HG03103 (cell line): ENCODE measurements around the gene IL2.

Experiments
- ATAC-seq: cut with Tn5 transposase; IDR thresholded peaks from one replicate; pipeline ENCODE4 v1.9.1; 2021; ENCODE audit warnings: low read depth; ENCODE audit not compliant: unreplicated experiment

Gene IL2

DNA sequence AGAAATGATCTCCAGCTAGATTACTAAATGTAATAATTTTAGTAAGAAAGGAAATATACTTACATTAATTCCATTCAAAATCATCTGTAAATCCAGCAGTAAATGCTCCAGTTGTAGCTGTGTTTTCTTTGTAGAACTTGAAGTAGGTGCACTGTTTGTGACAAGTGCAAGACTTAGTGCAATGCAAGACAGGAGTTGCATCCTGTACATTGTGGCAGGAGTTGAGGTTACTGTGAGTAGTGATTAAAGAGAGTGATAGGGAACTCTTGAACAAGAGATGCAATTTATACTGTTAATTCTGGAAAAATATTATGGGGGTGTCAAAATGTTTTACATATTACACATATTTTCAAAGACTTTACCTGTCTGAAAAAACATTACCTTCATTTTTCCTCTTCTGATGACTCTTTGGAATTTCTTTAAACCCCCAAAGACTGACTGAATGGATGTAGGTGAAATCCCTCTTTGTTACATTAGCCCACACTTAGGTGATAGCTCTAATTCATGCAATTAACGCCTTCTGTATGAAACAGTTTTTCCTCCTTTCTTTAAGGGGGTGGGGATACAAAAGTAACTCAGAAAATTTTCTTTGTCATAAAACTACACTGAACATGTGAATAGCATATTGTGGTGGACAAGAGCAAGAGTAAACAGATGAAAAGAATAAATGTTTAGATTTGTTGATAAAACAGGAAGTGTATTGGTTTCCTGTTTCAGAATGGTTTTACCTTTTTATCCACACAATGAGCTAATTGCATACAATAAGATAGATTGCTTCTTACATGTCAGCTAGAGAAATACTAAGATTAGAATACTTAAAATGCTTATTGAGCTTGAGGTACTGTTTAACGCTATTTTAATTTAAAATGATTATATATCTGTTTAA lies at the start of gene IL2:
Gene IL2 (minus strand): TSS at position 495 of the 886 bp plus-strand sequence. CDS start 285 bp downstream, at position 210.
- no peak for ATAC-seq

GRCh38 chr4:122503214-122503613 lies 46.7 kb upstream of the IL2 start:
- ATAC-seq: no peak

DNA sequence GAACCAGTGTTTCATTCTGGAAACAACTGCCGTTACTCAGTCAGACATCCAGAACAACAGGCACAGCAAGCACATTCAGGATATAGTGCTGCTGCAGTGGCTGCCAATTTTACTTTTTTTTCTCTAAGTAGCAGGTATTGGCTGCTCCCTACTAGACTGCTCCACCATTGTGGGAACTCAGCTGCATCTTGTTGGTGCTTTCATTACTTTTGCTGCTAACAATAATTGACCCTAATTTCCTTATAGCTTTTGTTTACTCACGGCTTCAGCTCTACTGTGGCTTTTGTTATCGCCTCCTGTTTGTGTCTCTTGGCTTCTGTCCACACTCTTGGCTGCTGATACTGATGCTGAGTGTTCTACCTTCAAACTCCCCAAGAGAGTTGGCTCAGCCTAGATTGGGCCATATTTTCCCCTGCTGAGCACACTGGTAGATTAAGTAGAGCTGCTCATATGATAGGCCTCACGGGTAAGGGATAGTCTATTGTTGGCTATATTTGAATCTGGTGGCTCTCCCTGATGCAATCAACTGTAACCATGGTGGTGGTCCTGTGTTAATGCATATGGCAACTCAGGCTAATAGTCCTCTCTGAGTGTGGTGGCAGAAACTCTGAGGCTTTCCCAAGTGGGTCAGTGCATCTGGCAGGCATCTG lies 44.5 kb upstream of the IL2 start:
- no peak for ATAC-seq

GRCh38 chr4:122489061-122489460 lies 32.5 kb upstream of the IL2 start:
- ATAC-seq: no peak

DNA sequence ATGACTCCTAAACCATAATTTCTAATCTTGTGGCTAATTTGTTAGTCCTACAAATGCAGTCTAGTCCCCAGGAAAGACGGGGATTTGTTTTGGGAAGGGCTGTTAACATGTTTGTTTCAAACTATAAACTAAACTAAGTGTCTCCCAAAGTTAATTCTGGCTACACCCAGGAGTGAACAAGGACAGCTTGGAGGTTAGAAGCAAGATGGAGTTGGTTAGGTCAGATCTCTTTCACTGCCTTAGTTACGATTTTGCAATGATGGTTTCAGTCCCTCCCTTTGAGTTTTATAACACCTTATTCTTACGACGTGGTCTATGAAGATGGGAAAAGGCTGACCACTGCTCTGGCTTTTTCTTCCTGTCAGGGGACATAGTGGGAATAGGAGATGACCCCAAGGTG lies 27.0 kb upstream of the IL2 start:
- no peak for ATAC-seq

- no peak for ATAC-seq
Observed at GRCh38 chr4:122481766-122482405, 25.4 kb upstream of the IL2 start.

GRCh38 chr4:122480655-122481487 lies 24.3 kb upstream of the IL2 start:
- no peak for ATAC-seq

DNA sequence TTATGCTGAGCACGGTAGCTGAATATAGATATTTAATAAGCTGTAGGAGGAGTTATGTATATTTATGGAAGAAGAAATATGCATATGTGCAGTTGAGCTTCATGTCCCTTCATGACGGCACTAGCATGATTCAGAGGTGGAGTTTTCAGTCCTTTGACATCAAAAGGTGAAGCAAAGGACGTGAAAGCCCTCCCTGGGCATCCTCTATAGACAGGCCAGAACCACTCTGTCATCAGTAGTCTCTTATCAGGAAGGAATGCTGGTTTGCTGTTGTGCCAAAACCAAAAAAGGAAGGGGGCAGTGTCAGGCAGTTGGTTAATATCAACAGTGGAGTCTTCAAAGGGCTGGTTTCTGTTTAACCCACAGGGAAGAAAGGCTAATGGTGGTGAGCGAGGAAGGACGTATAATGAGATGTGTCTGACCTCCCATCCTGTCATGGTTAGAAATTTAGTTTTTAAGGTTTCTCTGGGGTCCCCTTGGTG lies 23.5 kb upstream of the IL2 start:
- no peak for ATAC-seq

- no peak for ATAC-seq
Observed at GRCh38 chr4:122476745-122477144, 20.2 kb upstream of the IL2 start.

DNA sequence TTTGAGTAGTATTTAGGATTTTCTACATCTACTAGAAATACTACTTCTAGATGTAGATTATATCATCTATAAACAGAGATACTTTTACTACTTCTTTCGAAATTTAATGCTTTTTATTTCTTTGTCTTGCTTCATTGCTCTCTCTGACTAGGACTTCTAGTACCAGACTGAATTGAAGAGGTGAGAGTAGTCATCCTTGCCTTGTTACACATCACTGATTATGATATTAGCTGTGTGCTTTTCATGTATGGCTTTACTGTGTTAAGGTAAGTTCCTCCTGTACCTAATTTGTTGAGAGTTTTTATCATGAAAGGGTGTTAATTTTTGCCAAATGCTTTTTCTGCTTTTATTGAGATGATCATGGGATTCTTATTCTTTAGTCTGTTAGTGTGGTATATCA lies 19.6 kb upstream of the IL2 start:
- no peak for ATAC-seq

DNA sequence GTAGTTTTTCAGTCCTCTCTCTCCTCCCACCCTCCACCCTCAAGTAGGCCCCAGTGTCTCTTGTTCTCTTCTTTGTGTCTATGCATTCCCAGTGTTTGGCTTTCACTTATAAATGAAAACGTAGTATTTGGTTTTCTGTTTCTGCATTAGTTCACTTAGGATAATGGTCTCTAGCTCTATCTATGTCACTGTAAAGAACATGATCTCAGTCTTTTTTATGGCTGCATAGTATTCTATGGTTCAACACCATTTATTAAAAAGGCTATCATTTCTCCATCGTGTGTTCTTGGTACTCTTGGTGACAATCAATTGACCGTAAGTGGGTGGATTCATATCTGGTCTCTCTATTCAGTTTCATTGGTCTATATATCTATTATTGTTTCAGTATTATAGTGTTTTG lies 18.7 kb upstream of the IL2 start:
- no peak for ATAC-seq

DNA sequence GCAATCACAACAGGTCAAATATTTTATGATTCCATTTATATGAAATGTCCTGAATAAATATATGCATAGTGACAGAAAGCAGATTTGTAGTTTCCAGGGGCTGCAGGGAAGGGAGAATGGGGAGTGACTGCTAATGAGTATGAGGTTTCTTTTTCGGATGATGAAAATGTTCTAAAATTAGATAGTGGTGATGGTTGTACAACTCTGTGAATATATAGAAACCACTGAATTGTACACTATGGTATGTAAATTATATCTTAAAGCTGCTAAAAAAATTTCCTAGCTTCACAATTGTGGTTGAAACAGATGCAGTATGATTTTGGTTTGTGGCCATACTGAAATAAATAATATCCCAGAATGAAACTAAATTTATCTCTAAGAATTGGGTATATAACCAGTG lies 12.9 kb upstream of the IL2 start:
- no peak for ATAC-seq

DNA sequence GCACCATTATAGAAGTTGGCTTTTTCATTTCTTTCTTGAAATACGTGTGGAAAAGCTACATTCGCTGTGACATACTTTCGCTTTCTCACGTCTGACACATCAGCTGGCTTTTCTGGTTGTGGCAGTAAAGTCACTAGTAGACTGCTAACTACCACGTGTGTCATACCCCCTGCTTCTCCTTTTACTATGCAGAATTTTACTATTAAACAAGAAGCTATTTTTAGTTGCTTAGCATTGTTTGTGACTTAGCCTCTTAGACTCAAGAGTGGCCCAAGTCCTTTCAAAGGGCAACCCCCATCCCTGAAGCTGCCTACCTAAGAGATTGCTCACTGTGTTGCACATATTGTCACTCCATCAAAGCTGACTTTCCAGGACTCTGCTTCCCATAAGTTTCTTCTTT lies 2.1 kb upstream of the IL2 start:
- ATAC-seq: no peak

DNA sequence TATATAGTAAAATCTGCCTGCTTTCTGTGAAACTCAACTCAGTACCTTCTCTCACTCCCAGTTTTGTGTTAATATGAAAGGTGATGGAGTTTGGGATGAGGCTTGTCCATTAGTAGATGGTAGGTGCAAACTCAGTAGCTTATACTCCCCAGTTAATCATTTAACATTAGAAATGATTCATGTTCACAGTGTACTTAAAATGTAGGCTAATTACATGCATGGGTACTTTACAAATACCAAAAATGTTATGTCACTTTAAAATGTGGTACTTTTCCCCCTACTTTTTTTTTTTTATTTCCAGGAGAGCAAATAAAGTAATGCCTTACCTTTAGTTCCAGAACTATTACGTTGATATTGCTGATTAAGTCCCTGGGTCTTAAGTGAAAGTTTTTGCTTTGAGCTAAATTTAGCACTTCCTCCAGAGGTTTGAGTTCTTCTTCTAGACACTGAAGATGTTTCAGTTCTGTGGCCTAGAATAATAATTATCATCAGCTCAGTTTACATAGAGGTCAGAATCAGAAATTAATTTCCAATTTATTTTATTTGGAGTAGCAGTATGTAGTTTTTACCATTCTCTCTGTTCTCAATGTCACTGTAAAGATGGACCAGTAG lies 3.0 kb downstream of the IL2 start:
- no peak for ATAC-seq

GRCh38 chr4:122450847-122451246 lies 5.7 kb downstream of the IL2 start:
- ATAC-seq: no peak

DNA sequence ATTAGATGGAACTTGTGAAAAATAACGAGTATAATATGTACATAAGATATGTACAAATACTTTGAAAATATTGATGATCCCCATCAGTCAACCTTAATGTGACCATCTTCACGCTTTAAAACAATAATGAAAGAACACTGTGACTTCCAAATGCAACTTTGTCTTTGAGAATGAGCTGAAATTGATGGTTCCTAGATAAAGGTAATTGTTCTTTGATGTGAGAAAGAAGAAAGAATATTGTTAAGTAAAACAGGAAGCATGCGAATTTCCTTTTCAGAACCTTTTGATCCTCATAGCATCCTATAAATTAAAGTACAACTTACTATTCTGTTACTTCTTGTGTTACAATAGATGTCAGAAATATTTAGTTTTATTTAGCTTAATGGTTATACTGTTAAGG lies 22.2 kb downstream of the IL2 start:
- ATAC-seq: no peak

DNA sequence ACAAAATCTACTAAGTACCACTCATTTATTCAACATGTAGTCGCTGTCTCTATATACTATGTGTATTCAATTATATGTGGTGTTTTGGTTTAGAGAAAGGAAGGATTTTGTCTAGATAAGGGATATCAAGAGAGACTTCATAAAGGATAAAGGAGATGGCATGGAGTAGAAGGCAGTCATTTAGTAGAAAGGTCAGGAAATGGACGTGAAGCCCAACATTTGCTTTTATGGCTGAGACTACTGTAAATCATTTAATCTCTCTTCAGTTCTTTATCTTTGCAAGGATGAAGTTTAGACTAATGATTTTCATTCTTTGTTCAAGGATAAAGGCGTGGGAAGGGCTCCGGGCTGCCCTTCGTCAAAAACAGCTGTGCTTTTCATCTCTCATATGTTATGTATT lies 25.2 kb downstream of the IL2 start:
- ATAC-seq: no peak

DNA sequence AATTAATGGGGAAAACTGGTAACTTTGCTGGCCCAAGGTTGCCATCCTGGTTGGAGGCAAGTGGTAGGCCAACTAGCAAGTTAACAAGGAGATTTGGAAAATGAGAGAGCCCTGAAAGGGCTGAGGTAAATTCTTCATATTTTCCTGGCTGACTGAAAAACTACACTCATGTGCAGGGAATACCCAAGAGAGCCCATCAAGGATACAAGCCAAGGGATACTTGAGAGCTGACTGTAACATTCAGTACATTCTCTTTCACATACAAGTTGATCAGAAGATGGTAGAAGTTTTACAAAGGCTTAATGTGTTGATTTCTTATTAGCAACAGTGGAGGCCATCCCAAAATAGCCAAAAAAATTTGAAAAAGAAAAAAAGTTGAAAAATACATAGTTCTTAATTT lies 33.3 kb downstream of the IL2 start:
- no peak for ATAC-seq

GRCh38 chr4:122412547-122412946 lies 44.0 kb downstream of the IL2 start:
- no peak for ATAC-seq

DNA sequence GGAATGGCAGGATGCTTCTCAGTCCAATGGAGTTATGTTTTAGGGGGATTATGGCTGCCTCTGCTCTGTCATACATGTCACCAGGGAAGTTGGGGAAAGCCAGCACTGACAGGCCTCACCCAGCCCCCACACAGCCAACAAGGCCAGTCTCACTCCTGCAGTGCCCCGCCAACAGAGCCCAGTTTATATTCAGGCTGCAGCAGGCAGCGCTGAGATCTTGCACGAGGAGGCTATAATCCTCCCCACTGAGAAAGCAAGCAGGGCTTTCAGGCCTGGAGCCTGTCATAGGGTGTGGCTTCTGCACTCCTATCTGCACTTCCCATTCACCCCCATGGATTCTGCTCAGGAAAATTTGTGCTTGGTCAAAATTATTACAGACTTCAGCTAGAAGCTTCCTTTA lies 52.7 kb downstream of the IL2 start:
- no peak for ATAC-seq
